ENCODE data around the gene NFKBIA. TPM values are rescaled to one million over a fixed set of nuclear protein-coding genes. Genes with fewer than 3 reads are reported as not detected.
"Not testable (repeated sequence)": the region's sequence is repeated elsewhere in the genome, so short reads cannot be mapped to it uniquely, and the experiment has no call there.

The NFKBIA gene
- total RNA-seq, 1 experiment from 2014 or later, result 29.3 TPM

DNA sequence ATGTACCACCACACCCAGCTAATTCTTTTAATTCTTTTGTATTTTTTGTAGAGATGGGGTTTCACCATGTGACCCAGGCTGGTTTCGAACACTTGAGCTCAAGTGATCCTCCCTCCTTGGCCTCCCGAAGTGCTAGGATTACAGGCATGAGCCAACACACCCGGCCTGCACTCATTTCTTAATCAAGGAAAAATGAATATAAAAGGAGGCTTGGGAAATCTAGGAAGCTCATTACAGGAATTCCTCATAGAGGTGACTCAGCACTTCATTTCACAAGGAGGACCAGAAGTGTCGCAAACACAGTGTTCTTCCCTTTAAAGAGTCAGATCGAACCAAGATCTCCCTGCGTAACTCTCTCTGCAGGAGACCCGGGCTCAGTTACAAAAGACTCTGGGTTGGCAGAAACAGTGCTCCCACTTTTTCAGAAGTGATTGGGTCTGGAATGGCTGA lies 30.3 kb downstream of the NFKBIA start:
- no peak overlapping the region for H3K4me3 Mint-ChIP-seq
- no peaks in the 10 kb centered on the region for H3K36me3 Mint-ChIP-seq
- DNase-seq (ENCODE audit: low spot score), result no peak
- H3K27ac Mint-ChIP-seq, result no peak overlapping the region
- peaks cover 4% of the 10 kb centered on the region; the same call in 1 of the 2 replicates for H3K27me3 Mint-ChIP-seq (ENCODE audit: low read depth)
- ChIA-PET POLR2A (no interaction called here), CTCF (interaction anchor here (0.7 kb wide), 1 partner anchor 821 kb away, joined by 3 read pairs; no protein-coding TSS in a partner anchor)
- no peak for ATAC-seq
- H3K9me3 Mint-ChIP-seq, result peaks cover 8% of the 10 kb centered on the region
- H3K4me1 Mint-ChIP-seq, result peaks cover 1% of the 10 kb centered on the region
- TF ChIP-seq NR1H2 (CRISPR knock-in tag; IDR thresholded peaks at IDR 0.05), result no peak
- TF ChIP-seq TEAD1 (CRISPR knock-in tag; IDR thresholded peaks at IDR 0.05), result no peak
- no peak for TF ChIP-seq ELF4 (CRISPR knock-in tag; IDR thresholded peaks at IDR 0.05; ENCODE audit: low read depth)
- TF ChIP-seq ZNF317 (CRISPR knock-in tag; IDR thresholded peaks at IDR 0.05; ENCODE audit: borderline replicate concordance, low read depth), result no peak
- TF ChIP-seq PRRX2 (CRISPR knock-in tag; IDR thresholded peaks at IDR 0.05), result no peak
- TF ChIP-seq NFATC4 (CRISPR knock-in tag; IDR thresholded peaks at IDR 0.05), result no peak
- no peak for TF ChIP-seq ZBTB21 (CRISPR knock-in tag; IDR thresholded peaks at IDR 0.05; ENCODE audit: borderline replicate concordance)
- TF ChIP-seq HMGA2 (CRISPR knock-in tag; IDR thresholded peaks at IDR 0.05), result no peak
- TF ChIP-seq GABPB1 (CRISPR knock-in tag; IDR thresholded peaks at IDR 0.05), result no peak; the same call in 1 of the 2 replicates
- no peak for TF ChIP-seq MYBL2 (CRISPR knock-in tag; IDR thresholded peaks at IDR 0.05)

- H3K36me3 Mint-ChIP-seq; POLR2A ChIA-PET; DNase-seq (ENCODE audit: low spot score); H3K27ac Mint-ChIP-seq; CTCF ChIA-PET; H3K9me3 Mint-ChIP-seq; ATAC-seq; H3K27me3 Mint-ChIP-seq (ENCODE audit: low read depth); H3K4me3 Mint-ChIP-seq: not testable (repeated sequence)
- H3K4me1 Mint-ChIP-seq, result peaks cover 10% of the 10 kb centered on the region
Measured at GRCh38 chr14:35373208-35373607, 31.3 kb downstream of the NFKBIA start.

GRCh38 chr14:35370969-35371368 lies 33.6 kb downstream of the NFKBIA start:
- Mint-ChIP-seq H3K4me1 (peaks cover 22% of the 10 kb centered on the region), H3K36me3 (no peaks in the 10 kb centered on the region), H3K27ac (no peak overlapping the region), H3K4me3 (no peak overlapping the region), H3K9me3 (peaks cover 8% of the 10 kb centered on the region), H3K27me3 (ENCODE audit: low read depth) (peaks cover 4% of the 10 kb centered on the region; the same call in 1 of the 2 replicates)
- TF ChIP-seq ZNF138 (CRISPR knock-in tag; conservative IDR thresholded peaks at IDR 0.05) (no peak), ZNF263 (CRISPR knock-in tag; IDR thresholded peaks at IDR 0.05; ENCODE audit: low read depth) (no peak), TP53 (CRISPR knock-in tag; IDR thresholded peaks at IDR 0.05) (no peak), GRHL2 (CRISPR knock-in tag; IDR thresholded peaks at IDR 0.05; ENCODE audit: insufficient replicate concordance, severe bottlenecking) (no peak), ELF4 (CRISPR knock-in tag; IDR thresholded peaks at IDR 0.05; ENCODE audit: low read depth) (no peak), E2F5 (CRISPR knock-in tag; IDR thresholded peaks at IDR 0.05) (no peak)
- TF ChIP-seq, protein P1, sequence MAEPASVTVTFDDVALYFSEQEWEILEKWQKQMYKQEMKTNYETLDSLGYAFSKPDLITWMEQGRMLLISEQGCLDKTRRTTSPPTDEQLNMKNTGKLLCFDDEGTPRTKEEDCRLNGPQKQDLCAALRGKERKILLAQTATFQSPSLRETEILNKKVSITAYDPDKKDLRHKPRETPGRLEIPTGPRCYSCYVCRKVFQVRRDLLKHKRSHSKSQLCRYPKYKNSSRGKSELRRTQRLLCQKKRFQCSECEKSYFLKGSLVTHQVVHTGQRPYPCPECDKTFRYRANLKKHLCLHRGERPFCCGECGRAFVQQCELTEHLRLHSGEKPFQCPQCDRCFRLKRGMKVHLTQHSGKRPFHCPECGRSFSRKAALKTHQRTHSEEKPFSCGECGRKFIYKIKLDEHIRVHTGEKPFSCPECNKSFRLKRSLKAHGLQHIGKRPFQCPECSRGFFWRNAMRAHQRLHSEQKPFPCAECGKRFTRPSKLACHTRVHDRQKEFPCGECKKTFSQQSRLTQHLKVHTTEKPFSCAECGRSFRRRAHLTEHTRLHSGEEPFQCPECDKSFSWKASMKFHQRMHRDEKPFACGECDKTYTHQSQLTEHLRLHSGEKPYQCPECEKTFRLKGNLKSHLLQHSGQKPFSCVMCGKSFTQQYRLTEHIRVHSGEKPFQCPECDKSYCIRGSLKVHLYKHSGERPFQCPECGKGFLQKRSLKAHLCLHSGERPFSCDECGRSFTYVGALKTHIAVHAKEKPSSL (CRISPR knock-in tag; conservative IDR thresholded peaks at IDR 0.05), result no peak
- ChIA-PET POLR2A (no interaction called here), CTCF (no interaction called here)
- ATAC-seq (no peak), DNase-seq (ENCODE audit: low spot score) (no peak)

DNA sequence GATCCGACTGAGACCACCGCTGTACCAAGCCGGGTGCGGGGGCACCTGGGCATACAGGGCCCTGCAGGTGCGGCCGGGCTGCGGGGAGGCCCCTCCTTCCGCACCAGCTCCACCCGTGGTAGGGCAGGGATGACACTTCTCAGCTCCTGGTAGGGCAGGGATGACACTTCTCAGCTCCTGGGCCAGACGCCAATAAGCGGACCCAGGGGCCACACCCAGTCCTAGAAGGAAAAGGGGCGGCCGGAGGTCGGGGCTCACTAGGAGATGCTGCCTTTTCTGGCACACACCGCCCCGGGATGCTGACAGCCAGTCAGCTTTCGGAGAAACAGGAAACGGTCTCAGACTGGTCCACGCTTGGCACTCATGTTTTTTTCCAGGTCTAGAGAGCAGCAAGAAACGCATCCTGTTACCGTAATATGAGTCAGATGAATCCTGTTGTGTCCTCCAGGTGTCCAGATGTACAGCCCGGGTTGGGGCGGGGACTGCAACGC lies 34.8 kb downstream of the NFKBIA start:
- no peak for ATAC-seq
- no peak overlapping the region for H3K4me3 Mint-ChIP-seq
- DNase-seq (ENCODE audit: low spot score), result no peak
- peaks cover 4% of the 10 kb centered on the region; the same call in 1 of the 2 replicates for H3K27me3 Mint-ChIP-seq (ENCODE audit: low read depth)
- CTCF ChIA-PET, result interaction anchor here (2.9 kb wide), 1 partner anchor 34 kb away, joined by 9 read pairs; the partner anchor contains the start of gene NFKBIA
- POLR2A ChIA-PET, result no interaction called here
- H3K27ac Mint-ChIP-seq, result no peak overlapping the region
- no peaks in the 10 kb centered on the region for H3K36me3 Mint-ChIP-seq
- H3K4me1 Mint-ChIP-seq, result peaks cover 22% of the 10 kb centered on the region
- peaks cover 8% of the 10 kb centered on the region for H3K9me3 Mint-ChIP-seq
- no peak for TF ChIP-seq JAZF1 (CRISPR knock-in tag; IDR thresholded peaks at IDR 0.05)
- TF ChIP-seq ESRRA (CRISPR knock-in tag; IDR thresholded peaks at IDR 0.05; ENCODE audit: borderline replicate concordance), result no peak
- TF ChIP-seq, protein P2, sequence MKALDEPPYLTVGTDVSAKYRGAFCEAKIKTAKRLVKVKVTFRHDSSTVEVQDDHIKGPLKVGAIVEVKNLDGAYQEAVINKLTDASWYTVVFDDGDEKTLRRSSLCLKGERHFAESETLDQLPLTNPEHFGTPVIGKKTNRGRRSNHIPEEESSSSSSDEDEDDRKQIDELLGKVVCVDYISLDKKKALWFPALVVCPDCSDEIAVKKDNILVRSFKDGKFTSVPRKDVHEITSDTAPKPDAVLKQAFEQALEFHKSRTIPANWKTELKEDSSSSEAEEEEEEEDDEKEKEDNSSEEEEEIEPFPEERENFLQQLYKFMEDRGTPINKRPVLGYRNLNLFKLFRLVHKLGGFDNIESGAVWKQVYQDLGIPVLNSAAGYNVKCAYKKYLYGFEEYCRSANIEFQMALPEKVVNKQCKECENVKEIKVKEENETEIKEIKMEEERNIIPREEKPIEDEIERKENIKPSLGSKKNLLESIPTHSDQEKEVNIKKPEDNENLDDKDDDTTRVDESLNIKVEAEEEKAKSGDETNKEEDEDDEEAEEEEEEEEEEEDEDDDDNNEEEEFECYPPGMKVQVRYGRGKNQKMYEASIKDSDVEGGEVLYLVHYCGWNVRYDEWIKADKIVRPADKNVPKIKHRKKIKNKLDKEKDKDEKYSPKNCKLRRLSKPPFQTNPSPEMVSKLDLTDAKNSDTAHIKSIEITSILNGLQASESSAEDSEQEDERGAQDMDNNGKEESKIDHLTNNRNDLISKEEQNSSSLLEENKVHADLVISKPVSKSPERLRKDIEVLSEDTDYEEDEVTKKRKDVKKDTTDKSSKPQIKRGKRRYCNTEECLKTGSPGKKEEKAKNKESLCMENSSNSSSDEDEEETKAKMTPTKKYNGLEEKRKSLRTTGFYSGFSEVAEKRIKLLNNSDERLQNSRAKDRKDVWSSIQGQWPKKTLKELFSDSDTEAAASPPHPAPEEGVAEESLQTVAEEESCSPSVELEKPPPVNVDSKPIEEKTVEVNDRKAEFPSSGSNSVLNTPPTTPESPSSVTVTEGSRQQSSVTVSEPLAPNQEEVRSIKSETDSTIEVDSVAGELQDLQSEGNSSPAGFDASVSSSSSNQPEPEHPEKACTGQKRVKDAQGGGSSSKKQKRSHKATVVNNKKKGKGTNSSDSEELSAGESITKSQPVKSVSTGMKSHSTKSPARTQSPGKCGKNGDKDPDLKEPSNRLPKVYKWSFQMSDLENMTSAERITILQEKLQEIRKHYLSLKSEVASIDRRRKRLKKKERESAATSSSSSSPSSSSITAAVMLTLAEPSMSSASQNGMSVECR (CRISPR knock-in tag; IDR thresholded peaks at IDR 0.05; ENCODE audit: borderline replicate concordance), result no peak
- no peak for TF ChIP-seq SP1 (CRISPR knock-in tag; conservative IDR thresholded peaks at IDR 0.05)
- no peak for TF ChIP-seq E2F4 (CRISPR knock-in tag; IDR thresholded peaks at IDR 0.05; ENCODE audit: borderline replicate concordance, low read depth)
